HG02759 (cell line): ENCODE data around the gene CNDP2.
A peak's percentile ranks its signal among the peaks of the same experiment; 100 is the strongest.
"Not testable (repeated sequence)": the region's sequence is repeated elsewhere in the genome, so short reads cannot be mapped to it uniquely, and the experiment has no call there.

Experiments
- ATAC-seq: cut with Tn5 transposase; IDR thresholded peaks from one replicate; pipeline ENCODE4 v1.9.1; 2021; ENCODE audit warnings: mild to moderate bottlenecking, moderate library complexity; ENCODE audit not compliant: unreplicated experiment

The CNDP2 gene

DNA sequence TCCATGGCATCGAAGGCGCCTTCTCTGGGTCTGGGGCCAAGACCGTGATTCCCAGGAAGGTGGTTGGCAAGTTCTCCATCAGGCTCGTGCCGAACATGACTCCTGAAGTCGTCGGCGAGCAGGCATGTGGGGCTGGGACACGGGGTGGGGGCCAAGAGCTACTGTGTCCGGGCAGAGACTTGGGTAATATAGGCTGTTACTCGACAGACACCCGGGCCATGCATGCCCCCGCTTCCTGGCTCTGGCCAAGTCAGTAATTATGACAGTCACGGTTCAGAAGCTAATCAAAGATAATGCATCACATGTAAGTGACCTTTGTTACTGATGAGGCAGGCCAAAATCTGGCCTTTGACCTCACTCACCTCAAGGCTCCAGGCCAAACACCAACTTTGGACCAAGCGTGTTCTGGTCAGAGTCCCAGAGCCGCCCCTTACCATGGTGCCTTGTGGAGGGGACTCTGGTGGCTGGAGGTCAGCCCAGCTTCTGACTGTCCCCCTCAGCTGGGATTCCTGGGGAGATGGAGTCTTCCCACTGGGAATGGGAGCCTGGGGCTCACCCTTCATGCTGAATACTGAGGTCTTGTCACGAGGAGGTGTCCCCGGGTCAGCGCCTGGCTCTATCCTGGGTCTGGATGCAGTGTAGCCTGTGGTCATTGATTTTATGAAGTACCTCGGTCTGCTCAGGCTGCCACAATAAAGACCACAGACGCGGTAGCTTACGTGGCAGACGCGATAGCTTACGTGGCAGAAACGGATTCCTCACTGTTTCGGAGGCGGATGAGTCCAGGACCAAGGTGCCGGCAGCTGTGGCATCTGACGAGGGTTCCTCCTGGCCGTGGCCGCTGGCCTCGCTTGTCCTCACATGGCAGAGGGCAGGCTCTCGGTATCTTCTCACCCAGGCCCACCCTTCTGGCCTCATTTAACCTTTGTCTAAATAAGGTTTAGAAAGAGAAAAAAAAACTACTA is 20.4 kb downstream of the CNDP2 start:
- no peak for ATAC-seq

DNA sequence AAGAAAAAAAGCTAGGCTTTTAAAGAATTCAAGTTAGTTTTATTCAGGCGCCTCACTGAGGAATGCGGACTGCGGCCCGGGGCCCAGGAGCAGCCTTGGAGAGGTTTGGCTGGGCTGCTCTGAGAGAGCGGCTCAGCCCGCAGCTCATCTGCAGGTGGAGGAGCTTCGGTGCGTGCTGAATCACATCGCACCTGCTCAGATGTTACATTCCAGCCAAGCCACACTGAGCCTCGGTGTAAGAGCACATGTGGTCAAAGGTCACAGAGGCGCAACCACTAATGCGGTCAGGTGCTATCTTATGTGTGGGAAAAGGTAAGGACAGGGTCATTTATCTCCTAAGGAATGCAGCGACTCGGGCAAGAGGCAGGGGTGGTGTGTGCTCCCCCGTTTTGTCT is 21.1 kb downstream of the CNDP2 start:
- ATAC-seq: no peak

DNA sequence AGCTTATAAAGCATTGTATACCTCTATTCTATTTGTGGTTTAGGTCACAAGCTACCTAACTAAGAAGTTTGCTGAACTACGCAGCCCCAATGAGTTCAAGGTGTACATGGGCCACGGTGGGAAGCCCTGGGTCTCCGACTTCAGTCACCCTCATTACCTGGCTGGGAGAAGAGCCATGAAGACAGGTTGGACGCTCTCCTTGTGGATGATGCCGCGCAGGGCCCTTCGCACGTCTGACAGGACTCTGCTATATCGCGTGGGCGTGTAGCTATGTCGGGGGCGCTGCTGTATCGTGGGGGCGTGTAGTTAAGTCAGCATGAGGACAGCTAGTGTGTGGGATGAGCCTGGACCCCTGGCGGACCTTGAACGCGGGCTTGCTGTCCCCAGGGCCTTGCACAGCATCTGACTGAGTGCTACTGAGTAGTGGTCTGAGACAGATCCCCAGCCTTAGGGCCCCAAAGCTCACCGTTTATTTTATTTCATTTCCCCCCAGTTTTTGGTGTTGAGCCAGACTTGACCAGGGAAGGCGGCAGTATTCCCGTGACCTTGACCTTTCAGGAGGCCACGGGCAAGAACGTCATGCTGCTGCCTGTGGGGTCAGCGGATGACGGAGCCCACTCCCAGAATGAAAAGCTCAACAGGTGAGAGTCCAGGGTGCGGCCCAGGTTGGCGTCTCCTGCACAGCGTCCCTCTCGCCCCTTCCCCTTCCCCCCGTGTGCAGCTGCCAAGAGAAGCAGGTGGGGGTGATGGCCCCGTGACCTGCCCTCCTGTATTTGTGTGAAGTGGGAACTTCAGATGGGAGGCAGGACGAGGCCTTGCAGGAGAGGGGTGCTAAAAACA is 22.5 kb downstream of the CNDP2 start:
- ATAC-seq: no peak

DNA sequence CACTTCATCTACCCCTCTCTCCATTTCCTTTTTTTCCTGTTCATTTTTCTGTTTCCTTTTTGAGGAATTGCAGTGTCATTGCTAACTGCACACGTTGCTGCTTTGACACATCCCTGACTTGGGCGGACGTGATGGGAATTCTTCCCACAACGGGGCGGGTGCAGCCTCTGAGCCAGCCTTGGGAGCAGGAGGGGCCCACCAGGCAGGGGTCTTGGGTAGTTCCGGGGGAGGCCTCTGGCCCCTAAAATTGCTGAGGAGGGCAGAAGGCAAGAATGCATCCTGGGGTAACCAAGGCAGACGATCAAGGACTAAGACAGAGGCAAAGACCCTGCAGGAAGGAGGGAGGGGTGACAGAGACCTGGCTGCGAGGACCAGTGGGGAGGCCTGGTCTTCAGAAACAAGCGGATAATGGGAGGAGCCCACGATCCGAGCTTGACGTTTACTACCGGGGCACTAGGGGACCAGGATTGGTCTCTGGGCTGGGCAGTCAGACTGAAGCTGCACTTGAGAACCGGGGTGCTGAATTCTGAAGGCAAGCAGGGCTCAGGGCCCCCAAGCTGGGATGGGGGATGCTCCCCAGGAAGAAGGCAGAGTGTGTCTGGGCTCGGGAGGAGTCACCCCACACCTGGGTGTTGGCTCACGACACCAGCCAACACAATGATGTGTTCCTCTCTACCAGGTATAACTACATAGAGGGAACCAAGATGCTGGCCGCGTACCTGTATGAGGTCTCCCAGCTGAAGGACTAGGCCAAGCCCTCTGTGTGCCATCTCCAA is 23.3 kb downstream of the CNDP2 start:
- no peak for ATAC-seq

DNA sequence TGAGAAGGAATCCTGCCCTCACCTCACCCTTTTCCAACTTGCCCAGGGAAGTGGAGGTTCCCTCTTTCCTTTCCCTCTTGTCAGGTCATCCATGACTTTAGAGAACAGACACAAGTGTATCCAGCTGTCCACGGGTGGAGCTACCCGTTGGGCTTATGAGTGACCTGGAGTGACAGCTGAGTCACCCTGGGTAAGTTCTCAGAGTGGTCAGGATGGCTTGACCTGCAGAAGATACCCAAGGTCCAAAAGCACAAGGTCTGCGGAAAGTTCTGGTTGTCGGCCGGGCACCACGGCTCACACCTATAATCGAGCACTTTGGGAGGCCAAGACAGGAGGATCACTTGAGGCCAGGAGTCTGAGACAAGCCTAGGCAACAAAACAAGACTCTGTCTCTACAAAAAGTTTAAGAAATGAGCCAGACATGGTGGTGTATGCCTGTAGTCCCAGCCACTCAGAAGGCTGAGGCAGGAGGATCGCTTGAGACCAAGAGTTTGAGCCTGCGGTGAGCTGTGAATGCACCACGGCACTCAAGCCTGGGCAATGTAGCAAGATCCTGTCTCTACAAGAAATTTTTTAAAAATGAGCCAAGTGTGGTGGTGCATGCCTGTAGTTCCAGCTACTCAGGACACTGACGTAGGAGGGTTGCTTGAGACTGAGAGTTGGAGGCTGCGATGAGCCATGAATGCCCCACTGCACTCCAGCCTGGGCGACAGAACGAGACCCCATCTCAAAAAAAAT is 24.1 kb downstream of the CNDP2 start:
- no peak for ATAC-seq

DNA sequence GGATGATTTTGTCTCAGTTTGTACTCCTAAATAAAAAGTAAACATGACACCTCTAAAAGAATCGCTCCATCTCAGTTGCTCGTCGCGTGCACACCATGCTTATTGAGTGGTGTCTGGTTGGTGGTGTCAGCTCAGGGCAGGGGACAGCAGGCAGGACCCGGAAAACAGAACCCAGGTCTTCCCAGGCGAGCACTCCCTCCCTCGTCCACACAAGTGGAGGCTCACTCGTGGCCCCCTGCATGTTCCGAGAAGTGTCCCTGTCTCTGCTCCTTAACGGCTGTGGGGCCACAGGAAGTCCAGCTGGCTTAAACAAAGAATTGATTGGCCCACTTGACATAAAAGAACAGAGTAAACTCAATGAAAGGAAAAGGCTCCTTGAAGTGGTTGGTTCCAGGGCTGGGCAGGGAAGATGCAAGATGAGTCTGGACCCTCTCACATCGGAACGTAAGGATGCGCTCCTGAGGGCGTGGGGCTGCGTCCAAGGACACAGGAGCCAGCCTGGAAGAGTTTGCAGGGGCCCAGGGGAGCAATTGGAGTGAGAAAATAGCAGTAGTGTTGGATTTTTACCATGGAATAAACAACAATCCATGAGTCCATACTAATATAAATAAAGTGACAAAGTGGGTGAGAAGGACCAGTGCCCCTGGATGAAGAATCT is 25.0 kb downstream of the CNDP2 start:
- no peak for ATAC-seq

DNA sequence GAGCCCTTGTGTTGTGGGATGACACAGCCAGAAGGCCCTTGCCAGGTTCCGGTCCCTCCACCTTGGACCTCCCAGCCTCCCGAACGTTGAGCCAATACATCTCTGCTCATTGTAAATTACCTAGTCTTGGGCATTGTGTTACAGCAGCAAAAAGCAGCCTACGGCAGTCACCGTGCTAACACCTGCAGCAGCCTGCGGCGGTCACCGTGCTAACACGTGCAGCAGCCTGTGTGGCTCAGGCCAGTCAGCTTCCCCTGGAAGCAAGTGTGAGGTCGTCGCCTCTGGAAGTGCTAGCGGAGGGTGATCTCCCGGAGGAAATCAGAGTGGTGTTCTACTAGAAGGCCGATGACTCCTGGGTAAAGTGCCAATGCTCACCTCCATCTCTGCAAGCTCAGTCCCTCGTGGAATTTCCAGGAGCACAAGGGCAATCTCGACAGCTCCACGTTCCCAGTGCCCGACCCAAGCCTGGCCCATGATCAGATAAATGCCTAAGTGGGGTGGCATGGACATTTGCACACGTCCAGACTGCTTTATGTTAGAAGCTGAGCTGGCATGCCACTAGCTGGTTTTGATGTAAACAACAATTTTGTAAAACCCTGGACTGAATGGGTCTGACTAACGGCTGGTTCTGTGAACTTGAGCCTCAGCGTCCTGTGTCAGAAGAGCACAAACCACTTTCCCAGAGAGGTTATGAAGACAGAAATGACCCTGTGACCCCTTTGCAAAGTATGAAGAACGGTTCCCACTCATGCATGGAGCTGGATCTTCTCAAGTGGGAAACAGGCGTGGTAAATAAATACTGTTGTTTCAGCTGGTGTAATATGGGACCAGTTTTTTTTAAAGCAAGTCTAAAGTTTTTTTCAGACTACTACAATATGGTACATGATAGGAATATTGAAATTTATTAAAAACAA is 26.7 kb downstream of the CNDP2 start:
- ATAC-seq: no peak

DNA sequence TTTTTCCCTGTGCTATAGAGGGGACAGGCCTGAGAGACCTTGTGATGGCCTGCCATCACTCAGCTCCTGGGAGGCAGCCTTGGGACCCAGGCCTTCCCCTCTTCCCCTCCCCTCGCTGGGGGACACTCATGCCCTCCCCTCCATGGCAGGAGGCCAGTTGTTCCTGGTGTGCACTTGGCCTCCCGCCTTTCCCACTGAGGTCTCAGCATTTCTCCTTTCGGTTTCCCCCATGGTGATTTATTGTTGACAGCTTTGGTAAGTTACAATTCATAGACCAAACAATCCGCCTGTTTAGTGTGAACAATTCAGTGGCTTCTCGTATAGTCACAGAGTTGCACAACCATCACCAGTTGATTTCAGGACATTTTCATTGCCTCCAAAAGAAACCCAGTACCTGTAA is 27.9 kb downstream of the CNDP2 start:
- no peak for ATAC-seq

DNA sequence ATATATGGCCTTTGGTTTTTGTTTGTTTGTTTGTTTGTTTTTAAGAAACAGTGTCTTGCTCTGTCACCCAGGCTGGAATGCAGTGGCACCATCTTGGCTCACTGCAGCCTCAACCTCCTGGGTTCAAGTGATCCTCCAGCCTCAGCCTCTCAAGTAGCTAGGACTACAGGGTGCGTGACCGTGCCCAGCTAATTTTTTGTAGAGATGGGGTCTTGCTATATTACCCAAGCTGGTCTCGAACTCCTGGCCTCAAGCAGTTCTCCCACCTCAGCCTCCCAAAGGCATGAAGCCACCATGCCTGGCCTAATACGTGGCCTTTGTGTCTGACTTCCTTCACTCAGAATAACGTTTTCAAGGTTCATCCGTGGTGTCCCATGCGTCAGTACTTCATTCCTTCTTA is 28.8 kb downstream of the CNDP2 start:
- not testable (repeated sequence) for ATAC-seq

DNA sequence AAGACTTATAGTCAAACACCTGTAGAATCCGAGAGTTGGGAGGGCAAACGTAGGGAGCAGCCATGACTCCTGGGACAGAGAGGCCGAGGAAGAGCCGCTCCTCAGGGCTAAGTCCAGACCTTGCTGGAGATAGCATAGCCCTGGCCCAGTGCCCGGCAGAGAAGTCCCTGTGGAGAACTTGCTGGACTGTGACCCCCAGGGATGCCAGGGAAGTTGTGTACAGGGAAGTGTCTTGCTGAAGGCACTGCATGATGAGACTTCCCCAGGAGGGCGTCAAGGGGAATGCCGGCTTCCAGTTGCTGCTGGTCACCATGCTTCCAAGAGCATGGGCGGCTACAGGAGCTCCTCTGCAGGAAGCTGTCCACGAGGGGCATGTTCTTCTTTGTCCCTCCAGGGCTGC is 29.6 kb downstream of the CNDP2 start:
- no peak for ATAC-seq

DNA sequence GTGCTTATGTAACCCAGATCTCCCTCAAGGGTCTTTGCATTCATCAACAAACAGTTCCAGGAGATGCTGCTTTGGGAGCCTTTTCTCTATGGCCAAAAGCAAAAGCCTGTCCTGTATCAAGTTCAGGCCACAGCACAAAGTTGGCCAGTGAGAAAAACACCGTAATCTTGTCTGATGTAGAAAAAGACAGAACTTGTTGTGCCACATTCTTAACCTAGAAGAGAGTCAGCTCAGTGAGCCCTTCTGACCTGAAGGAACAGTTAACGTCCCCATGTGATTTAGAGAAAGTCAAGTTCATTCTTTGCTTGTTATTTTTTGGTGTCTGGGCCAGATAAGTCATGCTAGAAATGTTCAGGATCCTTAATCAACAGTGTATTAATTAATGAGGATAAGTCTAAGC is 30.3 kb downstream of the CNDP2 start:
- no peak for ATAC-seq

DNA sequence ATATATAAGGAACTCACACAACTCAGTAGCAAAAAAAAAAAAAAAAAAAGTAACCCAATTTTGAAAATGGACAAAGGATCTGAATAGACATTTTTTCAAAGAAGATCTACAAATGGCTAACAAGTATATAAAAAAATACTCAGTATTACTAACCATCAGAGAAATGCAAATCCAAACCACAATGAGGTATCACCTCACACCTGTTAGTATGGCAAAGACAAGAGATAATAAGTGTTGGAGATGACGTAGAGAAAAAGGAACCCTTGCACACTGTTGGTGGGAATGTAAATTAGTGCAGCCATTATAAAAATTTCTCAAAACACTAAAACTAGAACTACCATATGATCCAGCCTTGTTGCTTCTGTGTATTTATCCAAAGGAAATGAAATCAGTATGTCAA is 32.3 kb downstream of the CNDP2 start:
- ATAC-seq: peak; percentile 58

DNA sequence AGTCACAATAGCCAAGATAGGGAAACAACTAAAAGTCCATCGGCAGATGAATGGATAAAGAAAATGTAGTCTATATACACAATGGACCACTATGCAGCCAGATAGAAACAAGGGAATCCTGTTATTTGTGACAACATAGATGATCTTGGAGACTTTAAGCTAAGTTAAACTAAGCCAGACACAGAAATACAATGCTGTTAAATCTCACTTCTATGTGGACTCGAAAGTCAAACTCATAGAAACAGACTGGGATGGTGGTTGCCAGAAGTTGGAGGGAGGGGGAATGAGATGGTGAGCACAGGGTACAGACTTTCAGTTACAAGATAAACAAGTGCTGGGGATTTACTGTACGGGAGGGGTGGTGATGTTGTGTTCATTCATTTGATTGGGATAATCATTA is 32.8 kb downstream of the CNDP2 start:
- ATAC-seq: no peak

DNA sequence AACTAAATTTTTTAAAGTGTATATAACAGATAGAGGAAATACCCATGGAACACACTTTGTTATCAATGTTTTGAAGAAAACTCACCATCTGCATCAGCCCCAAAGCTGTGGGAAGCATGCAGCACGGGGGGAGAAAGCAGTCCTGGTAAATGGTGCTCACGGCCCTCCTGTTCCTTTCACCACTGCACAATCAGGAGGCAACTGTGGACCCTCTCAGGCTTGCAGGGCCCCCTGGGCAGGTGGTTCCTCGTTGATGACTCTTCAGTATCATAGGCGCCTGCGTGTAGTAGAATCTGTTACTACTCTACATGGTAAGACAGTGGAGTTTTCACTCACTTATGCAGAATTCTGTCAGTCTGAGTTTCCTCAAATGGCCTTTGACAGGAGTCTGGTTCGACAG is 33.2 kb downstream of the CNDP2 start:
- no peak for ATAC-seq

DNA sequence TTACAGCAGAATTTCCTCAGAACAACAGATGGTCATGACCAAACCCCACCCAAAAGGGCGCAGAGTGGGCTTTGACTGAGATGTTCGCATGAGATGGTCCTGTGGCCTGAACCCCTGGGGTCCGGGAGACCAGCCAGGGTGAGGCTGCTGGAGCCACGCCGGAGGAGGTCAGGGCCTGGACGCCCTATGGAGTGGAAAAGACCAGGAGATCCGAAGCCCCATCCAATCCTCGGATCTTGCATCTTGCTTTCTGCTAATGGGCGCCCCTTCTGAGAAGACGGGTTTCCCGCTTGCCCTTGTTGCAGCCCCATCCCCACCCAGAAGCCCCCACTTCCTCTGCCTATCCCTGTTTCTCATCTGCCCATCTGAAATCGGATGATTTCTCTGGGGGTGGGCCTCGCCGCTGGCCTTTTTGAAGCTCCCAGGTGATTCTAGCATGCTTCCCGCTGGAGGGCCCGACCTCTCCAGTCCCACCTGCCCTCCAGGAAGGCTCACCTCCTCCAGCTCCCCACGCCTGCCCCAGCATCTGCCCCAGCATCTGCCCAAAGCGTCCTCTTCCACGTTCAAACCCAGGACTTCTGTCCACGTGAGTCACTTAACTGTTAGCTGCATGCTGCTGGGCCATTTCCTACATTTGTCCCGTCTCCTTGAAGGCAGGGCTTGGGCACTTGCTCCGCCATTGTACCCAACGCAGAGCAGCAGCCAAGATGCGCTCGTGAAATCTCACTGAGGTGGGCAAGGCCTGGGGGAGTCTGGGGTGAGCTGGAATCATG is 33.8 kb downstream of the CNDP2 start:
- ATAC-seq: no peak

DNA sequence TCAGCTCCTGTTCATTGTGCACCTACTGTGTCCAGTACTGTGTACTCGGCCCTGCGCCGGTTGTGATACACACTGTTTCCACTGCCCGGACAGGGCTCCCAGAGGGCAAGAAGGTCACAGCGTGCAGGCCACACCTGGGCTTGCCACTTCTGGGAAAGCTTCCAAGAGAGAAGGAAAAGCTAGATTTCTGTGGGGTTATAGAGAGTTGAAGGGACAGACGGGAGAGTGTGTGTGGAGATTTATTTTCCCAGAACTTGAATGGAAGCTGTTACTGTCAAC is 34.4 kb downstream of the CNDP2 start:
- no peak for ATAC-seq

DNA sequence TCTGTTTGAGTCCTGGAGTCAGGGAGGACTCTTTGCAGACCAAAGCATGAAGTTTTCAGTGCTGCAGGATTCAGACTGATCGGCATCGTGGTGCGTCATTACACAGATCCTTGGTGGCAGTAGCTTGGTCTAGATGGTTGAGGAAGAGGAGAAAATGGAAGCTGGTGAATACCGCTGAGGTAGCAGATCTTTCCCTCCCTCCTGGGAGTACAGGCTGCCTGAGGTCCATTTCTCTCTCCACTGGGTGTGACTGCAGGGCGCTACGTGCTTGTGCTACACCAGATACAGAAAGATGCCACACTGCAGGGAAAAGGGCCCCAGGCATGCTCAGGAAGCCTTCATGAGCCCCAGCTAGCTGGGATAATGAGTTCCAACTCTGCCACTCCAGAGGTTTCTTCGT is 34.9 kb downstream of the CNDP2 start:
- ATAC-seq: no peak

DNA sequence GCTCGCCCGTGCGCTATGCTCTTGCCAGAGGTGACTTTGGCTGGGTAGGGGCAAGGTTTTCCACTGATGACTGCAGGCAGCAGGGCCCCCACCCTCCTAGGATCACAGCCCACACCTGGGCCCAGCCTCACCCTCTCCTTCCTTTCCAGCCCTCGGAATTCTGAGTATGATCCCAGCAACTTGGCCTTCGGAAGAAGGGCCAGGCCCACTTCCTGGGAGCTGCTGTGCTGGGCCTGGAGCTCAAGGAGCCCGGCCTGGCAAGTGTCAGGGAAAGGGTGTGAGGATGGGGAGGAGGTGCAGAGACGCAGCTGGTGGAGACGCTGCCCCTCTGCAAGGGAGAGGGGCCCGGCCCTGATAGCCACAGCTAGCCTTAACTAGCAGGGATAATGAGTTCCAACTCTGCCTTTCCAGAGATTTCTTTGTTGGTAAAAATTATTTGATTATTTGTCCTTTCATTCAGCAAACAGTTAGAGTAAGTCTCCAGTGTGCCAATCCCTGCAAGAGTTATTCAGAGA is 36.4 kb downstream of the CNDP2 start:
- ATAC-seq: no peak
